SK-N-MC (cell line): ENCODE data around the gene ATP6V1A.

Experiments used
- EZH2 ChIP-seq: fragments of 200-600 bp; sonication (generic); IDR thresholded peaks from one replicate; pipeline ENCODE4 v1.6.1; 2017; ENCODE audit warnings: antibody characterized with exemption
- FOXP2 ChIP-seq: optimal IDR thresholded peaks from 2 replicates; pipeline ENCODE3; 2011; ENCODE audit warnings: mild to moderate bottlenecking, moderate library complexity; ENCODE audit not compliant: insufficient read depth; ENCODE audit errors: extremely low read length, control extremely low read depth
- POLR2AphosphoS5 ChIP-seq: IDR thresholded peaks from 2 replicates; pipeline ENCODE4 v1.6.1; 2012; ENCODE audit warnings: mild to moderate bottlenecking, low read depth, low read length, borderline replicate concordance

GRCh38 chr3:113791381-113791780 lies 44.5 kb downstream of the ATP6V1A start:
- TF ChIP-seq EZH2 = no peak
- no peak for TF ChIP-seq POLR2AphosphoS5
- no peak for TF ChIP-seq FOXP2
